ENCODE results near the gene RASA3.

Gene RASA3

DNA sequence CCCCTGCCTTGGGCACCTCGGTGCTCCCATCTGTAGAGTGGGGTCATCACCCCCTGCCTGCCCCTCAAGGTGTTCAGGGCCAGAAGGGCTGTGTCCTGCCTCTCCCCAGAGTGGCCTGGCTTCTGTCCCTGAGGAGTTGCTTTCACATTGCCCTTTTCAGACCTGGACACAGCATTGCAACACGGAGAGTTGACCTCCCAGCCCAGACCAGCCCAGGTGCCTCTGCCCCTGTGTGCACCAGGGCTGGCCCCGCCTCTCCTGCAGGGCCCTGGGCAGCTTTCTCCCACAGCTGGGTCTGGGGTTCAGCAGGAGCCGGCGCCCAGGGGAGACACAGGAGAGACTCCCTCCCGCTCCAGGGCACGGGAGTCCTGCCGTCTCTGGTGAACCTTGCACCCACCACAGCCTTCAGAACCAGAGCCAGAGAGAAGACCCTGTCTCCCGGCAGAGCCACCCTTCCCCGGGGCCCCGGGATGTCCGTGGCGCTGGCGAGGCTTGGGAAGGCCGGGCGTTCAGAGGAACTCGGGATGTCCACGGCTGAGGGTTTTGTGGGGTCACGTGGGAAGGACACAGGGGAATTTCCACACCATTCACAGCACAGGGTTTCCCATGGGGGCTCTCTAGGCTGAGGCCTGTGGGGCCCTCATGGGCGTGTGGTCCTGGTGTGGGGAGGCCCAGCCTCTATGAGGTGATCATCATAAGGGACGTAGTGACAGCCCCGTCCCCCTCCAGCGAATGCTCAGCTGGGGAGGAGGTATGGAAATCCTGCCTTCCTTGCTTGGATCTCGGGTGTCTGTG lies 181.8 kb downstream of the RASA3 start:
- no peak for DNase-seq (ENCODE audit: low read depth)

DNA sequence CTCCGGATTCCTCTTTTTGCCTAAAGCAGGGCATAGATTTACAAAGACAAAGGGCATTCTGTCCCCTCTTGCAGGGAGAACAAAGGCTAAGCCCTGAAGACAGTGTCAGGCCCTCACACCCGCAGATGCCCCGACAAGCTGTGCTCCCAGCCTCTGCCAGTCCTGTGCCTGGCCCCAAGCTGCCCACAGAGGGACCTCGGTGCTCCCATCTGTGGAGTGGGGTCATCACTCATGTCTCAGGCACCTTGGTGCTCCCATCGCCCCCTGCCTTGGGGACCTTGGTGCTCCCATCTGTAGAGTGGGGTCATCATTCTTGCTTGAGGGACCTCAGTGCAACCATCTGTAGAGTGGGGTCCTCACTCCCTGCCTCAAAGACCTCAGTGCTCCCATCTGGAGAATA lies 182.9 kb downstream of the RASA3 start:
- DNase-seq (ENCODE audit: low read depth) = no peak

DNA sequence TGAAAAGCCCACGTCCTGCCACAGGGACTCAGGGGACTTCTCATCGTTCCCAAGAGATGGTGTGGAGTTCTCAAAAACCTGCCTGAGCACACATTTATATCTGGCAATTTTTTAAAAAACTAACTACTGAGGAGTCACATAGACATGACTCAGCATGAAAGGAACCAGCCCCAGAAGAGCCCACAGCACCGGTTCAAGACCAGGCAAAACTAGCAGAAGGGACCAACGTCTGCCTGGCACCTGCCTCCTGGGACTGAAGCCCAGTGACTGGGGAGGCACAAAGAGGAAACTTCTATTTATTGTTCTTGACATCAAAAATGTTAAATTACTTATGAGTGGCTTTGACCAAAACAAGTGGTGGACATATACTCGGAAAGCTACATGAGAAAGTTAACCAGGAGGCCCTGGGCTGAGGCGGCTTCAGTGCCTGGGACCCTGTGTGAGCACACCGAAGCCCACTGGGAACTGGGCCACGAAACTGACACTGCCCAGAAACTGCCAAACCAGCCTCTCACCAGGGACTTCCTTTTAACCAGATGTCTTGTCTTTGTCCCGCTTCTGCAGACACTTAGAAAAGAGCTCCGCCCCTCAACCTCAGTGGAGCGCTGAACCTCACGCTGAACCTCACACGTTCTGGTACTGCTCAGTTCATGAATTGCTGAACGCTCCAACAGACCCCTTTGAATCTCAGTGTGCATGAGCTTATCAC lies 184.2 kb downstream of the RASA3 start:
- no peak for DNase-seq (ENCODE audit: low read depth)

DNA sequence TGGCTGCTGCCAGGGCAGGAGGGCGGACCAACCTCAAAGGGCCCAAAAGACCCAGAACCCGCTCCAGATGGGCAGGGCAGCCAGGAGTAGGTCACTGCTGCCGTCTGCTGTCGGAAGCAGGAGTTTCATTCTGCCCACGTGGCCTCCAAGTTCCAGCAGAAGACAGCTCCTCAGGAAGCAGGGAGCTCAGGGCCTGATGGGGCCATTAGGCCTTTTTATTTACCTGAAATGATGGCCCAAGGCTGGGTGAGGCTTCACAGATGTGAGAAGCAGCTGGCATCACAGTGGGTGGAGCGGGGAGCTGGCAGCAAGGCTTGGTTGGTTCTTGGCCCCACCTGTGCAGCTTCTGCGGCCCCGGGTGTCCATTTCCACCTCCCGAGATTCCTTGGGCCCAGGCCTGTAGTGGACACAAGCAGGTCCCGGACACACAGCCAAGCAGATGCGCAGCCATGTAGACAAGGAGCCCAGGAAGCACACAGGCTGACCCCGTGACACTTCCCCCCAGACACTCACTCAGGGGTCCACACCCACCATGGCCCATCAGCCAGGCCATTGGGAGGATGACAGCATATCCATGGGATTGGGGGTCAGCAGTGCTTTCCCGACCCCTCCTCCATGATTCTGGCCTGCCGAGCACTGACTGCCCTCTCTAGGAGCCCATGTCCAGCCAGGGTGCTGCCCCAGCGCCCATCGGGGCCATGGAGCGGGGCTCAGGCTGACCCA lies 185.0 kb downstream of the RASA3 start:
- DNase-seq (ENCODE audit: low read depth) = no peak

DNA sequence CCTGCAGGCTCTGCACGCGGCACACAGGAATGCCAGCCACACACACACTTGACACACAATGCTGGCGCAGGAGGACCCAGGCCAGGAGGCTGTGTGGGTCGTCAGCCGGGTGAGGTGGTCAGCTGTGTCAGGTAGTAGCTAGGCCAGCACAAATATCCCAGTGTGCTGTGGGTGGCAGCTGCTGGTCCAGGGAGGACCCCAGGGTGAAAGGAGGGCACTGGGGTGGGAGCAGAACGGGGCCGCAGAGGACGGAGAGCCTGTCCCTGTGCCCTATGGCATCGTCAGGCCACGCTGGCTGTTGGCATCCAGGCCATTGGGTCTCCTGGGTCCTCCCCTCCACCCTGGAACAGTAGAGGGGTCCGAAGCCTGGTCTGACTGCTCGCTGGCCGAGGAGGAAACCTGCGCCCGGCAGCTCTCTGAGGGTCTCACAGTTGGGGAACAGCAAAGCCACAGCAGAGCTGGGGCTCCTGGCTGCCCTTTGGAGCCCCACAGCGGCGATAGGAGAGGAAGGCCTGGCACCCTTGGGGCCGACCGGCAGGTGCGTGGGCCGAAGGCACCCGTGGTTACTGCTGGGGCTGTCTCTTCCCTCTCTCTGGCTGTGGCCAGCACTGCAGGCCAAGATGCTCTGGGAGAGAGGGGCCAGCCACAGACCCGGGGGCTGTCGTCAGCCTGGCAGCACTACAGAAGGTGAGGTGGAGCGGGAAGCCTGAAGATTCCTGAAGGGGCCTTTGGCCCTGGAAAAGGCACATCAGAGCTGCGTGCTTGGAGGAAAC lies 185.8 kb downstream of the RASA3 start:
- DNase-seq (ENCODE audit: low read depth) = no peak

DNA sequence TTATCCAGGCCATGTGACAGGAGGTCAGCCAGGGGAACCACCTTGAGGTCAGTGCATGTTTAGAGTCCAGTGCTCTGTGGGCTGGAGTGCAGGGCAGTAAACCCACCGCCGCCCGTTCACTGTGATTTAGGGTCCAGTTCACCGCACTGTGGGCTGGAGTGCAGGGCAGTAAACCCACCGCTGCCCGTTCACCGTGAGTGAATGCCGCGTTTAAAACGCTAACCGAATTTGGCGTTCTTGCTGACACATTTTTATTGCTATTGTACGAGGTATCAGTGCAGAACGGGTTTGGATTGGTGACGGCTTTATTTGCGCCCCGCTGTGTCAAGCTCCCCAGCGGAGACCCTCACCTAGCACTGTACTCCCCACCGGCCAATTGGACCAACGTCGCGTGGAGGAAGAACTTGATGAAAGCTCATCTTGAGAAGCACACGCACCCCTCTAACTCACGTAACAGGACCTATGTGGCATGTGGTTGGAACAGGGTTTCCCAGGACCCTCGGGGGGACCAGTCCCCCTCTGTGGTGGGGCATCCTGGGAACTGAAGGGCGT lies 186.5 kb downstream of the RASA3 start:
- no peak for DNase-seq (ENCODE audit: low read depth)

DNA sequence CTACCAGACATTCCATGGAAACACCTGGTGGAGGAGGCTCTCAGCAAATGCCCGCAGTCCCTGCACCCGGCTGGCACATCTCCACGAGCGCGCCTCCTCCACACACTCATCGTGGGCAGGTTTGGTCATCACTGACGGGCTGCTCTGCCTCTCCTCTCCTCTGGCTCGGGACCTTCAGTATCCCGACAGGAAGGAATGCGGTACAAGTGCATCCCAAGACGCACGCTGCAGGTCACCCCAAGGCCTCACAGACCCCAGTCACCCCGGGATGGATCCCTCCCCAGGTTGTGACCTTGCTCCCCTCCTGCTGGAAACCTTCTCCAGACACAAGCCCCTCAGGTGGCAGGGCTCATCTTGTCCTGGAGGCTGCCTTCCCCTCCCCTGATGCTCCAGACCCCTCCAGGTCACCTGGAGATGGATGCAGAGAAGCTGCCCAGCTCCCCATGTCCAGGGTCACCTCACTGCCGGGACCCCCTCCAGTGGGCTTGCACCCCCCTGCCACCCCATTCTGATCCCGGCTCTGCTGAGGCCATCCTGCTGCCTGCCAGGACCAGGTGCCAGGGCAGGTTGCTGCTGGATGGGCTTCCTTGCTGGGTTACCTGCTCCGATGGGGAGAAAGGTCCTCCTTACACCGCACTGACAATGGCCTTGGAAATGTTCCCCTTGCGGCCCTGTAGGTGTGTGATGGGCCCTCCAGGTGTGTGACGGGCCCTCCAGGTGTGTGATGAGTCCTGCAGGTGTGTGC lies 188.4 kb downstream of the RASA3 start:
- no peak for DNase-seq (ENCODE audit: low read depth)

DNA sequence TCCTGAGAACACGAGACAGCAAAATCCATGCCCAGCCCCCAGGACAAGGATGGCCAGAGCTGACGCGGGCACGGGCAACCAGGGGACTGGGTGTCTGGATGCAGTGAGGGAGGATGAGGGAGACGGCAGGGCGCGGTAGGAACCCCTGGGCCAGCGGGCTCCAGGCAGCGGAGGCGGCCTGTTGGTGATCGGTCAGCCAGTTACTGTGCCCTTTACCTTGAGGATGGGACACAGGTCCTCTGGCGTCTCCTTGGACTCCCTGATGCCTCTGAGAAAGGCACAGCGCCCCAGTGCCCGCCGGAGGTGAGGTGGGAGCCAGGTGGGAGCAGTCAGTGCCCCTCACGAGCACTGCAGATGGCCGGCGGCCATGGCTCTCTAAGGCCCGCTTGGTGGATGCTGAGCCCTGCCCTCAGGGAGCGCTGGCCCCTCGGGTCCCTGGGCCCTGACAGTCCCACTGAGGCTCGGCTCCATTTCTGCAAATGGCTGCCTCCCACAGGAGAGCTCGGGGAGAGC lies 189.8 kb downstream of the RASA3 start:
- no peak for DNase-seq (ENCODE audit: low read depth)

DNA sequence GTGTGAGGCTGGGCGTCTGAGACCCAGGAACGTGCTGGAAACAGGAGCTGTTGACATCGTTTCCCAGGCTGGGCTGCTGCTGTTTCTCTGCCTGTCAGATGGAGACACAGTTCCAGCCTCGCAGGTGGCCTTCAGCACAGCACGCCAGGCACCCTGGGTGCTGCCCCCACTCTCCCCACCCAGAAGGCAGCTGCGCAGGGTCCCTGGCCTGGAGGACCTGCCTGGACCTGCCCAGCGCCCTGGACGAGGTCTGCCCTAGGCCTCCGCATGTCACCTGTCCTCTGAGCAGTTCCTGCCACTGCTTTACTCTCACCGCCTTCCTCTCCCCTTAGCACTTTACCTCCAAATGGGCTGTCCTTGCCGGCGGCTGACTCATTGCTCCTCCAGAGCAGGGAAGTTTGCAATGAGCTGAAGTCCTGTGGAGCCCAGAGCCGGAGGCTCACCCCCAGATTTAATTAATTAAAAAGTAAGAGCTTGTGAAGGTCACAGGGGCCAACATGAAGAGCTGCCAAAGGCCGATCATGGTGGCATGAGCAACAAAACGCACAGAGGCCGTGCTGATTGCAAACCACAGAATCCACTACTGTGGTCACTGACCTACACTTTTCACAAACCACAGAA lies 190.7 kb downstream of the RASA3 start:
- DNase-seq (ENCODE audit: low read depth) = no peak

DNA sequence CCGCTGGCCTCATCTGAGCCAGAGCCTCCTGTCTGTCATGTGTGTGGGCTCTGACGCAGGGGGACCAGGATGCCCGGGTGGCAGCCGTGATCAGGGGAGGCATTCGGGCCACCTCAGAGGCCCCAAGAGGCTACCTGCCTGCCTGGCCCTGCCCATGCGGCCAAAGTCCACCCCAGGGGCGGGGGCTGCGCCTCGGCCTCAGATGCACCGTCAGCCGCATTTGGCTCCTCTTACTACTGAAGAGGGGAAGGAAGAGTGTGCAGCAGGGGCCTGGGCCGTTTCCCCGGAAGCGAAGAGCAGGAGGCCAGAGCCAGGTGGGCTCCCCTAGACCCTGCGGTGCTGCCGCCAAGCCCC lies 192.5 kb downstream of the RASA3 start:
- no peak for DNase-seq (ENCODE audit: low read depth)

DNA sequence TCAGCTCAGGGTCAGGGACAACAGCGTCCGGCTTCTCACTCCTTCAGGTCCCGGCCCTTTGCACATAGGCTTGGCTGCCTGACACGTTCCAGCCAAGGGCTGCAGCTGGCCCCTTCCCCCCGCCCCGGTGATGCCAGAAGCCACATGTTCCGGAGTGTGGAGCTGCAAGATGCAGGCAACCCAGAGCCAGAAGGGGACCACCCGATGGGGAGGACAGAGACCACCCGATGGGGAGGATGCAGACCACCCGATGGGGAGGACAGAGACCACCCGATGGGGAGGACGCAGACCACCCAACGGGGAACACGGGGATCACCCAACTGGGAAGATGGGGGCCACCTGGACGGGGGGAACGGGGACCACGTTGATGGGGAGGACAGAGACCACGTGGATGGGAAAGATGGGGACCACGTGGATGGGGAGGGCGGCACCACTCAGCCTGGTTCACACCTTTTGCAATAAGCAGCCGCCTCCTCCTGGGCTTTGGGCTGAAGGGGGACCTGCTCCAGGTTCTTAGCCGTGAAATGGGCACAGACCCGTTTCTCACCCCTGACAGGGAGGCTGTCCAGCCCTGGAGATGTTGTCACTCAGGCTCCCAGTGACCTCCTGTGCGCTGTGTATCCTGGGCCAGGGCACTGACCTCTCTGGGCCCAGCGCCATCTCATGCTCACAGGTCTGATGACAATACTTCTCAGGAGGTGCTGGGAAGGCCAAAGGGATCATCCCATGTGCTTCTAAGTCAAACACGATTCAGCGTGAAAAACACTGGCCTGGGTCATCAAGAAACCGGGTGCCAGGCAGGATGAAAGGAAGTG lies 193.1 kb downstream of the RASA3 start:
- DNase-seq (ENCODE audit: low read depth) = no peak

DNA sequence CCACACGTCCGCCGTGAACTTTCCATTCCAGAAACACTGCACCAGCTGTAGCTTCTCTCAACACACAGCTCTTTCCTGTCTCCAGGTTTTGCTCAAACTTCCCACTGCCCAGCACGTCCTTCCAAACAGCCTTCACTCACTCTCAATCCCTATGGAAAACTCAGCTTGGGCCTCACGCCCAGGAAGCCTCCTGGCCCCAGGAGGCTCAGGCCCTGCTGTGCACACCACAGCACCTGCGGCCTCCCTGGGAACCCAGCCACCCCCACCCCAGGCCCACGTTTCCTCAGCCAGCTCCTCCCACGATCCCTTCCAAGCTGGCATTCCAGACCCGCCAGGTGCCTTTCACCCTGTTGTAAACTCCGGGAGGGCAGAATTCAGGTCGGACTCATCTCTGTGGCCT lies 193.7 kb downstream of the RASA3 start:
- no peak for DNase-seq (ENCODE audit: low read depth)

DNA sequence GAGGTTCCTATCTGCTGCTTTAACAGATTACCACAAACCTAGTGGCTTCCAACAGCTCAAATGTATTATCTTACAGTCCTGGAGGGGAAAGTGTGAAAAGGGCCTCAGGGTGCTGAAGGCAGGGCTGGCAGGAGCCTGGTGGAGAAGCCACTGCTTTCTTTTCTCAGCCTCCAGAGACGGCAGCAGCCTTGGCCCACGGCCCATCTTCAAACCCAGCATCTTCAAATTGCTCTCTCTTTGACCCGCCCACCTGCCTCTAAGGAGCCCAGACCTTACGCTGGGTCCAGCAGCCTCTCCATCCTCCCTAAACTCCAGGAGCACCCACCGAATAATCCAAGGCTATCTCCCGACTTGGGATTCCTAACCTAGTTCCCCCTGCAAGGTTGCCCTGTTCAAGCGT lies 194.2 kb downstream of the RASA3 start:
- DNase-seq (ENCODE audit: low read depth) = no peak

DNA sequence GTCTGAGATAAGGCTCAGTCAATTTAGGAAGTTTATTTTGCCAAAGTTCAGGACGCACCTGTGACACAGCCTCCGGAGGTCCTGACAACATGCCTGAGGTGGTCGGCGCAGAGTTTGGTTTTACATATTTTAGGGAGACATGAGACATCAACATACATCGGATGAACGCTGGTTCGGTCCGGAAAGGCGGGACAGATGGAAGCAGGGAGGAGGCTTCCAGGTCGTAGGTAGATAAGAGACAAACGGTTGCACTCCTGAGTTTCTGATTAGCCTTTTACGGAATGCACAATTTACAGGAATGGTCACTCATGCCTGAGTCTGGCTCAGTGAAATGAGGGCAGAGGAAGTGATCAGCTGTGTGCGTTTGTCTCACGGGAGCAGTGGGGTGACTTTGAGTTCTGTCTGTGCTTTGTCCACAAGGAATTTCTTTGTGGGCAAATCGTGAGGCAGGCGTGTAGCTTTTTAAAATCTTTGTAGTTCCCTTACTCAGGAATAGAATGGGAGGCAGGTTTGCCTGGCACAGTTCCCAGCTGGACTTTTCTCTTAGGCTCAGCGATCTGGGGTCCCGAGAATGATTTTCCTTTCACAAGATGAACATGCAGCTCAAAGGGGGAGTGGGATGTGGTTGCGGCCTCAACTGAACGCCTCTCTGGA lies 194.8 kb downstream of the RASA3 start:
- DNase-seq (ENCODE audit: low read depth) = no peak

DNA sequence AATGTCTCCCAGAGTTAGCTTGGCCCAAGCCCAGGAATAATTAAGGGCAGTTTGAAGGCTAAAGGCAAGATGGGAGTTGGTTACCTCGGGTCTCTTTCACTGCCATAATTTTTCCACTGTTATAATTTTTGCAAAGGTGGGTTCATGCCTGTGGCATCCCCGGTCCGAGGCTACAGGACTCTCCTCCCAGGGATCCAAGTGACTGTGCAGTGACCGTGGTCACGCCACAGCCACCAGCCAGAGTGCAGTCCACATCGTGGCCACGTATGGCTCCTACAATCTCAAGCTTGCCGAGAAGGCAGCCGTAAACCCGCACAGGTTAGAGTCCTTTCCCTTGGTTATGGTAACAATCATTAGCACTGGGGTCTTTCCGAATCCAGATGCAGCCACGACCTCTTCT lies 195.3 kb downstream of the RASA3 start:
- DNase-seq (ENCODE audit: low read depth) = no peak

DNA sequence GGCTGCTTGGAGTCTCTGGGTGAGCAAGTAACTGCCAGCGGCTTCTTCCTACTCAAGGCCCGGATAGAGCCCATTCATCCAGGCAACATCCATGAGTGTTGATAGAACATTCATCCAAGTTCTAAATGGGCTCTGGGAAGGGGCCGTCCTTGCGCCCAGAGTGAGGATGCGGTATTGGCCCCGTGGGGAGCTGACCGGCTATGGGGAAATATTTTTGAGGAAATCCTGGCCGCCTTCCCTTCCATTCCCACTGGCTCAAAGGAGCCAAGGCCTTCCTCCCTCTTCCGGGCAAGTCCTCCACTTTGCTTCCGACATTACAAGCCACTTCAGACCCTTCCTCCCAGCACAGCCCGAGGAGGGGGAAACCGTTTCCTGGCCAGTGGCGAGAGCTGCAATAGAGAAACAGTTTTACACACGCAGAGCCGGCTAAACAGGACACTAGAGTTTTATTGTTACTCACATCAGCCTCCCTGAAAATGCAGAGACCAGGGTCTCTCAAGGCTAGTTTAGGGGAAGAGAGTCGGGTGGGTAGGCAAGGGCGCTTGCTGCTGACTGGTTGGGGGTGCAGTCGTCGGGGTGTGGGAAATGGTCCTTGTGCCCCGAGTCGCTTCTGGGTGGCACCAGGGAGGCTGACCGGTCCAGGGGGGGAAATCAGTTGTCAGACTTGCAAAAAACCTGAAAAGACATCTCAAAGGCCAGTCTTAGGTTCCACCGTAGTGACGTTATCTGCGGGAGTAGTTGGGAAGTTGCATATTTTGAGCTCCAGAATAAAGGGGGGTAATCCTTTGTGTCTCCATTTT lies 196.1 kb downstream of the RASA3 start:
- no peak for DNase-seq (ENCODE audit: low read depth)

DNA sequence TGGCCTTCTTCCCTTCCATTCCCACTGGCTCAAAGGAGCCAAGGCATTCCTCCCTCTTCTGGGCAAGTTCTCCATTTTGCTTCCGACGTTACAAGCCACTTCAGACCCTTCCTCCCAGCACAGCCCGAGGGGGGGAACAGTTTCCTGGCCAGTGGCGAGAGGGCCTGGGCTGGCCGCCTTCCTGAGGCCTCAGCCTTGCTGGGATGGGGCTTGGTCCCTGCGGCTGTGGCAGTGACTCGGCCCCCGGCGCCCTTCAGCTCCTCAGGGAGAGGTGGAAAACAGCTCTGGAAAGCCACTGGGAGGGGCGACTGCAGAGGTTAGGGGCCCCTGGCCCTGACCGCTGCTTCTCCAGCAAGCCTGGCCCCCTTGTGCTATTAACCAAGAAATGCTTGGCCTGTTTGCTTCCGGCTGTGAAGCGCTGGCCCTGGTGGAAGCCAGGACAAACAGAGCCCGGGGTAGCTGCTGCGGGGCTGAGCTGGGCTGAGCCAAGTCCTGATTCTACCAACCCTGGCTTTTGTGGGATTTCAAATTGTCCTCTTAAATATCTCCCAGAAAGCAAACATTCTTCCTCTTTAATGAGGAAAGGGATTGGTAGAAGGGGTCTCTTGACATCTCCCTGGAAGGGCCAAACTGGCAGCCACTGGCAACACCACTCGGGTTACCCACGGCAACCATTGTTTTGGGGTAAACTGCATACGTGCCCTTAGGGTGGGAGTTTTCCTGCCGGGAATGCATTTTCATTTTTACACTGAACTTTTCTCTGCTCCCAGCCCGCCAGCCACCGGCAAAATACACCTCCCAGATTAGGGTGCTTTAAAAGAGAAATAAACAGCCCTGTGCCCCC lies 197.2 kb downstream of the RASA3 start:
- DNase-seq (ENCODE audit: low read depth) = no peak
